Mucosa of descending colon (tissue), 3 donors: Measurements from ENCODE around the gene NDUFV3. TPM values are rescaled to one million over a fixed set of nuclear protein-coding genes. Genes with fewer than 3 reads are reported as not detected.

ENCODE experiments used
- ATAC-seq: fragments of 200-7000 bp; cut with Tn5 transposase; one replicate; pipeline ENCODE4 v1.9.1; 2020; ENCODE audit warnings: mild to moderate bottlenecking, moderate library complexity
- DNase-seq, 3 donors: peaks; one replicate each; pipeline ENCODE4 v3.0.0-alpha.2; 2020
- H3K36me3 ChIP-seq: fragments of 200-600 bp; one replicate; pipeline ENCODE4 v1.8.0; 2021; ENCODE audit warnings: low read depth, mild to moderate bottlenecking
- H3K4me1 ChIP-seq: fragments of 200-600 bp; one replicate; pipeline ENCODE4 v1.8.0; 2021; ENCODE audit warnings: low read depth, mild to moderate bottlenecking
- H3K4me3 ChIP-seq: fragments of 200-600 bp; one replicate; pipeline ENCODE4 v1.8.0; 2021; ENCODE audit warnings: mild to moderate bottlenecking
- H3K9me3 ChIP-seq: fragments of 200-600 bp; one replicate; pipeline ENCODE4 v1.8.0; 2021; ENCODE audit warnings: mild to moderate bottlenecking
- CTCF ChIP-seq: fragments of 200-600 bp; IDR thresholded peaks from one replicate; pipeline ENCODE4 v1.8.0; 2022; ENCODE audit warnings: antibody characterized with exemption, mild to moderate bottlenecking
- intact Hi-C, 2 donors: fragments of 100-400 bp; cut with DNase I in 1 of 2; cut with micrococcal nuclease in 1 of 2; formaldehyde crosslinking; loops; one replicate each; pipeline versions ENCODE4 v1.11.0 to v1.11.1; 2022; cut with DNase I, micrococcal nuclease
- long read RNA-seq, 2 donors: library from polyadenylated mRNA; unstranded; transcript quantifications; one replicate each; pipeline ENCODE4 v2.0.0, GENCODE V29; 2019 to 2021
- total RNA-seq, 3 donors: library from RNA; stranded (reverse); fragmentation: NEBNext Ultra II Directional in 2 of 3; extraction: Animal tissue kit (Norgen Biotek cat#: 25700) in 2 of 3; gene quantifications; one replicate each; pipeline versions ENCODE4 v1.2.1 to v1.2.4, GENCODE V29; 2021 to 2023
- donor health status: DM: no; HTN: no; CAD: no; lungs with moderate emphysema.
- donor health status: DM: no; HTN: no; CAD: no.
- donor health status: DM: no; HTN: yes; CAD: no.

Gene NDUFV3
- 10 to 100 TPM; 36.9 to 54.4 (median 38.5) TPM for total RNA-seq
- long read RNA-seq, donor 1, full-length matches to known transcripts: 42 of 55 reads
- long read RNA-seq, donor 1, partial matches to known transcripts: 4 of 55 reads
- long read RNA-seq, donor 1, other reads (novel, unspliced or antisense): 9 of 55 reads
- long read RNA-seq, donor 2, full-length matches to known transcripts: 41 of 56 reads
- long read RNA-seq, donor 2, partial matches to known transcripts: 5 of 56 reads
- long read RNA-seq, donor 2, other reads (novel, unspliced or antisense): 10 of 56 reads

- peak; percentile 100 for DNase-seq
- intact Hi-C loops: no loop called here
- ATAC-seq: peak; percentile 97
- no peaks in the 10 kb centered on the region for H3K4me1 ChIP-seq
- H3K9me3 ChIP-seq: no peaks in the 10 kb centered on the region
- H3K36me3 ChIP-seq: no peaks in the 10 kb centered on the region
- H3K4me3 ChIP-seq: peak within 1 kb of the TSS; percentile 76
- TF ChIP-seq CTCF: peak; percentile 25
Measured at GRCh38 chr21:42892931-42893755, at the start of gene NDUFV3. Gene NDUFV3 (plus strand): TSS chr21:42893309. CDS start chr21:42893334, 25 bp downstream.

GRCh38 chr21:42844411-42845113, 48.5 kb upstream of the NDUFV3 start:
- no peaks in the 10 kb centered on the region for H3K4me1 ChIP-seq
- peaks cover 5% of the 10 kb centered on the region for H3K36me3 ChIP-seq
- H3K4me3 ChIP-seq: no peak overlapping the region
- peak in 2 of 3 donors; percentile 16 to 29 for DNase-seq
- no peaks in the 10 kb centered on the region for H3K9me3 ChIP-seq
- peak; percentile 11 for ATAC-seq
- no peak for TF ChIP-seq CTCF
- intact Hi-C loops: no loop called here

GRCh38 chr21:42845296-42845965, 47.7 kb upstream of the NDUFV3 start:
- Histone ChIP-seq H3K4me3 (no peak overlapping the region), H3K4me1 (no peaks in the 10 kb centered on the region), H3K9me3 (no peaks in the 10 kb centered on the region), H3K36me3 (peaks cover 5% of the 10 kb centered on the region)
- intact Hi-C loops: no loop called here
- TF ChIP-seq CTCF: no peak
- no peak for ATAC-seq
- peak in 2 of 3 donors; percentile 18 to 33 for DNase-seq

GRCh38 chr21:42846221-42846620, 46.9 kb upstream of the NDUFV3 start:
- H3K4me3 ChIP-seq: no peak overlapping the region
- intact Hi-C loops: no loop called here
- DNase-seq: peak in 2 of 3 donors; percentile 4 to 20
- H3K9me3 ChIP-seq: no peaks in the 10 kb centered on the region
- no peaks in the 10 kb centered on the region for H3K4me1 ChIP-seq
- TF ChIP-seq CTCF: no peak
- H3K36me3 ChIP-seq: peaks cover 5% of the 10 kb centered on the region
- ATAC-seq: no peak

- H3K36me3 ChIP-seq: peaks cover 5% of the 10 kb centered on the region
- no peak for ATAC-seq
Measured at GRCh38 chr21:42847051-42847707, 45.9 kb upstream of the NDUFV3 start.

More at GRCh38 chr21:42847051-42847707, 45.9 kb upstream of the NDUFV3 start:
- Histone ChIP-seq H3K4me3 (no peak overlapping the region), H3K4me1 (no peaks in the 10 kb centered on the region), H3K9me3 (no peaks in the 10 kb centered on the region)
- intact Hi-C loops: no loop called here
- TF ChIP-seq CTCF: no peak
- DNase-seq: peak in 2 of 3 donors; percentile 11 to 36
